ENCODE data around the gene MERTK.

- no peak for TF ChIP-seq CTCF (IDR thresholded peaks at IDR 0.05)
- no peak for TF ChIP-seq POLR2AphosphoS5 (IDR thresholded peaks at IDR 0.05)
- no peak for TF ChIP-seq EP300 (IDR thresholded peaks at IDR 0.05)
Measured at GRCh38 chr2:112001942-112002341, 103.5 kb downstream of the MERTK start.

Data from gastroesophageal sphincter (tissue), 3 donors.